GM12878 (cell line): ENCODE data around the gene PLCB4. TPM values are rescaled to one million over a fixed set of nuclear protein-coding genes. Genes with fewer than 3 reads are reported as not detected.

Source experiments
- ATAC-seq: fragments of 200-7000 bp; cut with Tn5 transposase; 3 replicates; pipeline ENCODE4 v1.9.1; 2020; ENCODE audit warnings: mild to moderate bottlenecking, moderate library complexity
- BruUV-seq: library from RNA; stranded (reverse); fragments of 400-500 nt; replicated peaks from 2 replicates; lab custom pipeline; 2021; lab: Mats Ljungman, UMichigan
- CTCF ChIA-PET: fragments of 300-600 bp; sonication (Branson Sonifier 250); formaldehyde crosslinking; extraction: SDS; loops from one replicate; lab custom pipeline; 2021; ENCODE audit warnings: inconsistent platforms; lab: Yijun Ruan, JAX
- POLR2A ChIA-PET: fragments of 350-600 bp; formaldehyde crosslinking; extraction: SDS; loops from one replicate; lab custom pipeline; 2021; ENCODE audit warnings: inconsistent platforms; lab: Charles Lee
- RAD21 ChIA-PET: fragments of 300-600 bp; sonication (Branson Sonifier 250); formaldehyde crosslinking; loops from one replicate; lab custom pipeline; 2023; ENCODE audit warnings: antibody characterized with exemption; ENCODE audit not compliant: unreplicated experiment; lab: Charles Lee
- SMC1A ChIA-PET: fragments of 300-600 bp; sonication (Branson Sonifier 250); formaldehyde crosslinking; loops from one replicate; lab custom pipeline; 2023; ENCODE audit not compliant: unreplicated experiment, uncharacterized antibody; lab: Charles Lee
- DNase-seq: peaks from one replicate; pipeline ENCODE4 v3.0.0-alpha.2; 2011; ENCODE audit warnings: low read depth, low spot score
- FAIRE-seq: peaks from 3 replicates; lab custom pipeline; 2011; peaks lifted over from hg19 to GRCh38; lab: Jason Lieb, UNC
- H2AFZ ChIP-seq: 2 replicates; pipeline ENCODE4 v1.6.0; 2011; ENCODE audit warnings: low read depth, low read length, control low read depth; ENCODE audit not compliant: control insufficient read depth
- H3K27ac ChIP-seq: 2 replicates; pipeline ENCODE4 v1.5.1; 2011; ENCODE audit warnings: control low read depth; ENCODE audit not compliant: control insufficient read depth, insufficient read depth
- H3K27me3 ChIP-seq, 2 experiments: replicated peaks in 1 of 2; 2 replicates each; pipeline versions ENCODE4 v1.6.0 to v1.6.1; 2011; ENCODE audit warnings: low read length in 1 of 2; ENCODE audit not compliant: control insufficient read depth in 2 of 2, insufficient read depth in 2 of 2
- H3K36me3 ChIP-seq, 2 experiments: 2 replicates each; pipeline ENCODE4 v1.5.1; 2011; ENCODE audit warnings: low read length in 1 of 2; ENCODE audit not compliant: control insufficient read depth in 2 of 2, insufficient read depth in 2 of 2
- H3K4me1 ChIP-seq: 2 replicates; pipeline ENCODE4 v1.6.1; 2011; ENCODE audit warnings: mild to moderate bottlenecking, low read length, moderate library complexity, mixed read lengths; ENCODE audit not compliant: control insufficient read depth, insufficient read depth
- H3K4me2 ChIP-seq: 2 replicates; pipeline ENCODE4 v1.6.0; 2011; ENCODE audit warnings: control low read depth; ENCODE audit not compliant: control insufficient read depth, insufficient read depth
- H3K4me3 ChIP-seq: fragments of 200-600 bp; sonication (generic); 2 replicates; pipeline ENCODE4 v1.5.1; 2016
- H3K79me2 ChIP-seq: 2 replicates; pipeline ENCODE4 v1.6.0; 2011; ENCODE audit warnings: low read length; ENCODE audit not compliant: control insufficient read depth, insufficient read depth
- H3K9ac ChIP-seq: 2 replicates; pipeline ENCODE4 v1.8.0; 2011; ENCODE audit warnings: low read length, control low read depth, mixed read lengths; ENCODE audit not compliant: control insufficient read depth, insufficient read depth
- H3K9me3 ChIP-seq: replicated peaks from 3 replicates; pipeline ENCODE4 v1.5.1; 2011; ENCODE audit warnings: mild to moderate bottlenecking, low read length; ENCODE audit not compliant: control insufficient read depth, insufficient read depth
- H4K20me1 ChIP-seq: 2 replicates; pipeline ENCODE4 v1.6.0; 2011; ENCODE audit not compliant: control insufficient read depth, insufficient read depth
- ASH2L ChIP-seq: fragments of 300-600, 200-600 bp; sonication (generic); IDR thresholded peaks from 2 replicates; pipeline ENCODE4 v1.6.1; 2017; ENCODE audit warnings: low read depth, mild to moderate bottlenecking, borderline replicate concordance
- BRCA1 ChIP-seq: IDR thresholded peaks from 2 replicates; pipeline ENCODE4 v1.6.1; 2011; ENCODE audit warnings: low read depth, low read length, improper control_type of control experiment
- EGR1 ChIP-seq, 2 experiments: IDR thresholded peaks; 1 replicate in 1 of 2; 2 replicates in 1 of 2; pipeline ENCODE4 v1.6.1; 2011 to 2012; ENCODE audit warnings: low read depth in 2 of 2, low read length in 2 of 2, borderline replicate concordance in 1 of 2, mild to moderate bottlenecking in 1 of 2, moderate library complexity in 1 of 2
- GABPA ChIP-seq: IDR thresholded peaks from 2 replicates; pipeline ENCODE4 v1.6.1; 2014; ENCODE audit warnings: antibody characterized with exemption, low read depth, mild to moderate bottlenecking, inconsistent platforms
- IRF4 ChIP-seq: IDR thresholded peaks from 2 replicates; pipeline ENCODE4 v1.6.1; 2011; ENCODE audit warnings: low read depth, low read length
- POLR2A ChIP-seq: IDR thresholded peaks from 2 replicates; pipeline ENCODE4 v1.6.1; 2011; ENCODE audit warnings: low read depth, mild to moderate bottlenecking, low read length
- RELA ChIP-seq: fragments of 450-650 bp; IDR thresholded peaks from 2 replicates; pipeline ENCODE4 v1.8.0; 2014; ENCODE audit warnings: borderline replicate concordance; ENCODE audit not compliant: partially characterized antibody
- TBL1XR1 ChIP-seq: IDR thresholded peaks from 2 replicates; pipeline ENCODE4 v1.6.1; 2012; ENCODE audit warnings: low read depth, low read length, improper control_type of control experiment
- ZNF274 ChIP-seq: IDR thresholded peaks from one replicate; pipeline ENCODE4 v1.8.0; 2011; ENCODE audit not compliant: insufficient read length, insufficient read depth
- WGBS: methylation state at CpG from one replicate; pipeline ENCODE4 v1.1.6; 2016; ENCODE audit warnings: low lambda C conversion rate; ENCODE audit not compliant: insufficient replicate concordance, insufficient coverage; ENCODE audit errors: missing lambda C conversion rate; 5-methylcytosine and 5-hydroxymethylcytosine counted together
- in situ Hi-C: fragments of 300-500 bp; cut with MboI; formaldehyde crosslinking; loops from 9 replicates; pipeline ENCODE4 v1.14.3; 2018; ENCODE audit warnings: mixed read lengths
- intact Hi-C: fragments of 100-400 bp; cut with micrococcal nuclease; formaldehyde crosslinking; loops from one replicate; pipeline ENCODE4 v1.14.2; 2022; ENCODE audit not compliant: unreplicated experiment
- polyA plus RNA-seq, 11 experiments: library from polyadenylated mRNA; depleted of rRNA in 4 of 11; unstranded in 6 of 11; stranded (reverse) in 5 of 11; fragments of >200 nt; fragmentation: Nextera tagmentation in 4 of 11; fragmentation: Illumina TruSeq in 1 of 11; extraction: Ambion mirVana in 4 of 11; extraction: Trizol in 1 of 11; gene quantifications; 1 replicate in 1 of 11; 2 replicates in 10 of 11; pipeline versions ENCODE4 v1.2.1 to v1.2.3, GENCODE V29; 2011 to 2016; ENCODE audit warnings: inconsistent platforms in 2 of 11, missing spikeins in 2 of 11, low read depth in 1 of 11
- total RNA-seq, 4 experiments: library from RNA; depleted of rRNA in 3 of 4; stranded (reverse); fragments of >200 nt in 3 of 4; fragmentation: Illumina TruSeq in 1 of 4; extraction: Trizol in 1 of 4; gene quantifications; 2 replicates each; pipeline versions ENCODE4 v1.2.1 to v1.2.3, GENCODE V29; 2013 to 2021
- TF ChIP-seq, protein P1 (sequence below): IDR thresholded peaks from 2 replicates; pipeline ENCODE4 v1.6.1; 2012; ENCODE audit warnings: low read length, inconsistent platforms
- TF ChIP-seq, protein P2 (sequence below): IDR thresholded peaks from 2 replicates; pipeline ENCODE4 v1.6.1; 2012; ENCODE audit warnings: low read depth, low read length, improper control_type of control experiment
- TF ChIP-seq, protein P3 (sequence below): fragments of 450-650 bp; IDR thresholded peaks from 2 replicates; pipeline ENCODE4 v1.6.1; 2014; ENCODE audit warnings: mild to moderate bottlenecking
- TF ChIP-seq, protein P4 (sequence below): fragments of 450-650 bp; IDR thresholded peaks from 2 replicates; pipeline ENCODE4 v1.6.1; 2017; ENCODE audit warnings: mild to moderate bottlenecking, low read depth, inconsistent platforms; ENCODE audit not compliant: poor library complexity, severe bottlenecking

The PLCB4 gene
- total and polyA plus RNA-seq, 10 of the 15 experiments (the other 5 are each of a cell fraction or from before 2014, with no cell fraction given): not detected

DNA sequence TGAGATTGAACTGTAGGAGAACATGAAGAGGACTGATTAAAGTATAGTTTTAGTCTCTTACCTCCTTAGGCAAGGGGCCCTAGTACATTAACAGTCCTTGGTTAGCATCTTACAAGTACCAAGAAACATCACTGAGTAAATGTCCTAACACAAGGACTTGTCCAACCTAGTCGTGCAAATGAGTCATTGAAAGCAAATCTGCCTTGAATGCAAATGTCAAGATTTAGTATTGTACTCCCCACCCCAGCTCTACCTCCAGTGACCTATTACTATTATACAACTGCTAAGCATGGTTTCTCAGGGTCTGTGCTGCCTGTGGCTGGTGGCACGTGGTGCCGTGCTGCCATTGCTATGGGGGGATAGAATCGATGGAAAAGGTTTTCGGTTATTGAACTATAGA, 138.4 kb downstream of the PLCB4 start:
- H2AFZ ChIP-seq: no peak overlapping the region
- H3K79me2 ChIP-seq: no peaks in the 10 kb centered on the region
- DNase-seq (no peak), FAIRE-seq (no peak)
- no peaks in the 10 kb centered on the region for H3K36me3 ChIP-seq
- whole genome bisulfite sequencing: 10% methylated on average over 5 of the region's 5 CpGs
- BruUV-seq: no TSS peak
- intact Hi-C loops: no loop called here
- H3K27me3 ChIP-seq: no peaks in the 10 kb centered on the region
- H3K27ac ChIP-seq: no peak overlapping the region
- no peaks in the 10 kb centered on the region for H3K9me3 ChIP-seq
- POLR2A ChIA-PET: no interaction called here
- no peak overlapping the region for H3K9ac ChIP-seq
- CTCF ChIA-PET: no interaction called here
- no peak for TF ChIP-seq EGR1 (IDR thresholded peaks at IDR 0.05; ENCODE audit: borderline replicate concordance in 1 of 2, low read depth in 2 of 2, low read length in 2 of 2)
- TF ChIP-seq IRF4: no peak
- TF ChIP-seq, protein P1, sequence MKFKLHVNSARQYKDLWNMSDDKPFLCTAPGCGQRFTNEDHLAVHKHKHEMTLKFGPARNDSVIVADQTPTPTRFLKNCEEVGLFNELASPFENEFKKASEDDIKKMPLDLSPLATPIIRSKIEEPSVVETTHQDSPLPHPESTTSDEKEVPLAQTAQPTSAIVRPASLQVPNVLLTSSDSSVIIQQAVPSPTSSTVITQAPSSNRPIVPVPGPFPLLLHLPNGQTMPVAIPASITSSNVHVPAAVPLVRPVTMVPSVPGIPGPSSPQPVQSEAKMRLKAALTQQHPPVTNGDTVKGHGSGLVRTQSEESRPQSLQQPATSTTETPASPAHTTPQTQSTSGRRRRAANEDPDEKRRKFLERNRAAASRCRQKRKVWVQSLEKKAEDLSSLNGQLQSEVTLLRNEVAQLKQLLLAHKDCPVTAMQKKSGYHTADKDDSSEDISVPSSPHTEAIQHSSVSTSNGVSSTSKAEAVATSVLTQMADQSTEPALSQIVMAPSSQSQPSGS: no peak
- TF ChIP-seq, protein P2, sequence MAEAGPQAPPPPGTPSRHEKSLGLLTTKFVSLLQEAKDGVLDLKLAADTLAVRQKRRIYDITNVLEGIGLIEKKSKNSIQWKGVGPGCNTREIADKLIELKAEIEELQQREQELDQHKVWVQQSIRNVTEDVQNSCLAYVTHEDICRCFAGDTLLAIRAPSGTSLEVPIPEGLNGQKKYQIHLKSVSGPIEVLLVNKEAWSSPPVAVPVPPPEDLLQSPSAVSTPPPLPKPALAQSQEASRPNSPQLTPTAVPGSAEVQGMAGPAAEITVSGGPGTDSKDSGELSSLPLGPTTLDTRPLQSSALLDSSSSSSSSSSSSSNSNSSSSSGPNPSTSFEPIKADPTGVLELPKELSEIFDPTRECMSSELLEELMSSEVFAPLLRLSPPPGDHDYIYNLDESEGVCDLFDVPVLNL: no peak
- TF ChIP-seq, protein P3, sequence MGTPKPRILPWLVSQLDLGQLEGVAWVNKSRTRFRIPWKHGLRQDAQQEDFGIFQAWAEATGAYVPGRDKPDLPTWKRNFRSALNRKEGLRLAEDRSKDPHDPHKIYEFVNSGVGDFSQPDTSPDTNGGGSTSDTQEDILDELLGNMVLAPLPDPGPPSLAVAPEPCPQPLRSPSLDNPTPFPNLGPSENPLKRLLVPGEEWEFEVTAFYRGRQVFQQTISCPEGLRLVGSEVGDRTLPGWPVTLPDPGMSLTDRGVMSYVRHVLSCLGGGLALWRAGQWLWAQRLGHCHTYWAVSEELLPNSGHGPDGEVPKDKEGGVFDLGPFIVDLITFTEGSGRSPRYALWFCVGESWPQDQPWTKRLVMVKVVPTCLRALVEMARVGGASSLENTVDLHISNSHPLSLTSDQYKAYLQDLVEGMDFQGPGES: no peak
- TF ChIP-seq ZNF274: no peak
- TF ChIP-seq TBL1XR1: no peak
- no peak for TF ChIP-seq BRCA1
- no peak for TF ChIP-seq GABPA
- TF ChIP-seq RELA: no peak
- TF ChIP-seq, protein P4, sequence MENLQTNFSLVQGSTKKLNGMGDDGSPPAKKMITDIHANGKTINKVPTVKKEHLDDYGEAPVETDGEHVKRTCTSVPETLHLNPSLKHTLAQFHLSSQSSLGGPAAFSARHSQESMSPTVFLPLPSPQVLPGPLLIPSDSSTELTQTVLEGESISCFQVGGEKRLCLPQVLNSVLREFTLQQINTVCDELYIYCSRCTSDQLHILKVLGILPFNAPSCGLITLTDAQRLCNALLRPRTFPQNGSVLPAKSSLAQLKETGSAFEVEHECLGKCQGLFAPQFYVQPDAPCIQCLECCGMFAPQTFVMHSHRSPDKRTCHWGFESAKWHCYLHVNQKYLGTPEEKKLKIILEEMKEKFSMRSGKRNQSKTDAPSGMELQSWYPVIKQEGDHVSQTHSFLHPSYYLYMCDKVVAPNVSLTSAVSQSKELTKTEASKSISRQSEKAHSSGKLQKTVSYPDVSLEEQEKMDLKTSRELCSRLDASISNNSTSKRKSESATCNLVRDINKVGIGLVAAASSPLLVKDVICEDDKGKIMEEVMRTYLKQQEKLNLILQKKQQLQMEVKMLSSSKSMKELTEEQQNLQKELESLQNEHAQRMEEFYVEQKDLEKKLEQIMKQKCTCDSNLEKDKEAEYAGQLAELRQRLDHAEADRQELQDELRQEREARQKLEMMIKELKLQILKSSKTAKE: no peak
- no peak for TF ChIP-seq POLR2A
- no peak for TF ChIP-seq ASH2L
- TF ChIP-seq, all 136 proteins: peak for 0
- no peaks in the 10 kb centered on the region for H4K20me1 ChIP-seq
- H3K4me1 ChIP-seq: no peaks in the 10 kb centered on the region
- H3K4me3 ChIP-seq: no peak overlapping the region
- RAD21 ChIA-PET: no interaction called here
- H3K4me2 ChIP-seq: no peak overlapping the region
- SMC1A ChIA-PET: interaction anchor here (0.6 kb wide), 1 partner anchor 218 kb away, joined by 3 read pairs; no protein-coding TSS in a partner anchor
- in situ Hi-C loops: no loop called here
- no peak for ATAC-seq
